ENCODE results near the gene ZNF804A. TPM values are rescaled to one million over a fixed set of nuclear protein-coding genes. Genes with fewer than 3 reads are reported as not detected.

The ZNF804A gene
- total RNA-seq, 2 experiments from 2014 or later = not detected

- Mint-ChIP-seq H3K9me3 (ENCODE audit: insufficient read depth) (no peaks in the 10 kb centered on the region), H3K27ac (no peak overlapping the region), H3K4me3 (no peak overlapping the region), H3K4me1 (ENCODE audit: low read depth) (no peaks in the 10 kb centered on the region), H3K36me3 (ENCODE audit: low read depth) (no peaks in the 10 kb centered on the region), H3K27me3 (ENCODE audit: low read depth) (no peaks in the 10 kb centered on the region)
- ChIA-PET CTCF (no interaction called here), POLR2A (no interaction called here)
- DNase-seq = no peak
- ATAC-seq = no peak
Observed at GRCh38 chr2:184624311-184624710, 26.0 kb downstream of the ZNF804A start.

DNA sequence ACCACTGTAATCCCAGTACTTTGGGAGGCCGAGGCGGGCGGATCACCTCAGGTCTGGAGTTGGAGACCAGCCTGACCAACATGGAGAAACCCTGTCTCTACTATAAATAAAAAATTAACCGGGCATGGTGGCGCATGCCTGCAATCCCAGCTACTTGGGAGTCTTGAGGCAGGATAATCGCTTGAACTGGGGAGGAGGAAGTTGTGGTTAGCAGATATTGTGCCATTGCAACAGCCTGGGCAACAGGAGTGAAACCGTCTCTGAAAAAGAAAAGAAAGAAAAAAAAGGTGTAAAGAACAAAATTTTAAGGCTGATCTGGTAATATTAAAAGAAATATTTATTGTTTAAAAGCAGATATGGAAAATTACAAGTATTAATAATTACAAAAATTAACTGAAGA lies 29.7 kb downstream of the ZNF804A start:
- POLR2A ChIA-PET = no interaction called here
- no peaks in the 10 kb centered on the region for H3K36me3 Mint-ChIP-seq (ENCODE audit: low read depth)

GRCh38 chr2:184633726-184634125 lies 35.4 kb downstream of the ZNF804A start:
- ChIA-PET POLR2A (no interaction called here), CTCF (no interaction called here)
- H3K27me3 Mint-ChIP-seq (ENCODE audit: low read depth) = no peaks in the 10 kb centered on the region
- no peak for DNase-seq
- no peak overlapping the region for H3K4me3 Mint-ChIP-seq
- H3K27ac Mint-ChIP-seq = no peak overlapping the region
- ATAC-seq = no peak
- no peaks in the 10 kb centered on the region for H3K36me3 Mint-ChIP-seq (ENCODE audit: low read depth)
- H3K4me1 Mint-ChIP-seq (ENCODE audit: low read depth) = no peaks in the 10 kb centered on the region
- no peaks in the 10 kb centered on the region for H3K9me3 Mint-ChIP-seq (ENCODE audit: insufficient read depth)

More for the DNA sequence above, 29.7 kb downstream of the ZNF804A start:
- no peaks in the 10 kb centered on the region for H3K27me3 Mint-ChIP-seq (ENCODE audit: low read depth)
- DNase-seq (no peak), ATAC-seq (no peak)
- no peaks in the 10 kb centered on the region for H3K4me1 Mint-ChIP-seq (ENCODE audit: low read depth)
- CTCF ChIA-PET = no interaction called here
- no peaks in the 10 kb centered on the region for H3K9me3 Mint-ChIP-seq (ENCODE audit: insufficient read depth)
- no peak overlapping the region for H3K4me3 Mint-ChIP-seq
- no peak overlapping the region for H3K27ac Mint-ChIP-seq

DNA sequence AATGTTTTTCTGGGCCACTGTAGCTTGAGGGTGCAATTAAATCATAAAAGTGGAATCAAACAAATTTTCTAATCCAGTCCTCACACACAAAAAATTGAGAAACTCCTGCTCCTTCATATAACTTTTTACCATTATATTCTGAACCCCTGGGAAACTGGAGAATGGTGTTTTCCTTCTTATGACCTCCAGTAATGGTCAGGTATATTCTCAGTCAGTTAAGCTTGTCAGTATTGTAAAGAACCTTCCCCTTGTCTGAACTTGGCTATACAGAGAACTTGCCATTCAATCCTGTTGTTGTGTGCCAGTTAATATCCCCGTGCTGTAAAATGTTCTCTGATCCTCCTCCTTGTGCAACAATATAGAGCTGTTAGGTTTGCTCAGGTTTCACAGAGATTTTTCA lies 39.5 kb downstream of the ZNF804A start:
- DNase-seq (no peak), ATAC-seq (no peak)
- ChIA-PET POLR2A (no interaction called here), CTCF (no interaction called here)
- no peaks in the 10 kb centered on the region for H3K9me3 Mint-ChIP-seq (ENCODE audit: insufficient read depth)
- H3K4me3 Mint-ChIP-seq = no peak overlapping the region
- H3K27me3 Mint-ChIP-seq (ENCODE audit: low read depth) = no peaks in the 10 kb centered on the region
- H3K4me1 Mint-ChIP-seq (ENCODE audit: low read depth) = no peaks in the 10 kb centered on the region
- H3K27ac Mint-ChIP-seq = no peak overlapping the region
- no peaks in the 10 kb centered on the region for H3K36me3 Mint-ChIP-seq (ENCODE audit: low read depth)

DNA sequence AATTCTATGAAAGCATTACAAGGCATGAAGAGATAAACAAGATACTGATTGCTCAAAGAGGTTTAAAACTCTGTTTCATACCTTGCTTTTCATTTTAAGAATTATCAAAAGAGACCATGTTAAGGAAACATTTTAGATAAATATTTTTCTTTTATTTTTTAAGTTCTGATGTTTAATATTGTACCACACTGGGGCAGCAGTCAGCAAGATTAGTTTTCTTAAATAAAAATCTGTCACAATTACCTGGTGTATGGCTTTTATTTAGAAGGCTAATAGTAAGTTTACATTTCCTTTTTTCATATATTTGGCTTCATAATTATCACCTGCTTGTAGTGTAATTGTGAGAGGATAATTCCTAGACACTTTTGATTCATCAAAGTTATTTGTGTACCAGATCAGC lies 46.4 kb downstream of the ZNF804A start:
- no peaks in the 10 kb centered on the region for H3K9me3 Mint-ChIP-seq (ENCODE audit: insufficient read depth)
- no peaks in the 10 kb centered on the region for H3K36me3 Mint-ChIP-seq (ENCODE audit: low read depth)
- CTCF ChIA-PET = no interaction called here
- no peaks in the 10 kb centered on the region for H3K4me1 Mint-ChIP-seq (ENCODE audit: low read depth)
- no peaks in the 10 kb centered on the region for H3K27me3 Mint-ChIP-seq (ENCODE audit: low read depth)
- no peak overlapping the region for H3K4me3 Mint-ChIP-seq
- POLR2A ChIA-PET = no interaction called here
- DNase-seq = no peak
- no peak for ATAC-seq
- no peak overlapping the region for H3K27ac Mint-ChIP-seq

- H3K4me1 Mint-ChIP-seq (ENCODE audit: low read depth) = no peaks in the 10 kb centered on the region
- H3K36me3 Mint-ChIP-seq (ENCODE audit: low read depth) = no peaks in the 10 kb centered on the region
- no peaks in the 10 kb centered on the region for H3K9me3 Mint-ChIP-seq (ENCODE audit: insufficient read depth)
- ATAC-seq (no peak), DNase-seq (no peak)
- no peak overlapping the region for H3K4me3 Mint-ChIP-seq
- H3K27ac Mint-ChIP-seq = no peak overlapping the region
- ChIA-PET CTCF (no interaction called here), POLR2A (interaction anchor here (0.6 kb wide), 1 partner anchor 24 kb away, joined by 5 read pairs; no protein-coding TSS in a partner anchor)
- no peaks in the 10 kb centered on the region for H3K27me3 Mint-ChIP-seq (ENCODE audit: low read depth)
Observed at GRCh38 chr2:184646177-184646576, 47.8 kb downstream of the ZNF804A start.

DNA sequence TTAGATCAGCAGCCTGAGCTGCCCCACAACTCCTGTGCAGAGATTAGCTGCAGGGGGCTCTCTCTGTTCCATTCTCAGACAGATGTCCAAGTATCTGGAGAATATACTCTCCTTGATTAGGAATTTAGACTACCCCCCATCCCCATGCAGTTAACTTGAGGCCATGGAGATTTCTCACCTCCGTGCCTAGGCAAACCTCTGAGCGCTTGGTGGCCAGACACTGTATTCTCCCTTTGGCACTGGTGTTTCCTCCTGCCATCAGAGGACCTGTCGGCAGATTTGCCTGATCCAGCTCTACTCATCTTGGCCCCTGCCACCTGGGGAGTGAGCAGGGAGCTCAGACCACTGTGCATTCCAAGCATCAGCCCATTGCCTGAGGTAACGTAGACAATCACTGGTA lies 48.3 kb downstream of the ZNF804A start:
- Mint-ChIP-seq H3K9me3 (ENCODE audit: insufficient read depth) (no peaks in the 10 kb centered on the region), H3K36me3 (ENCODE audit: low read depth) (no peaks in the 10 kb centered on the region), H3K4me1 (ENCODE audit: low read depth) (no peaks in the 10 kb centered on the region), H3K27ac (no peak overlapping the region), H3K4me3 (no peak overlapping the region), H3K27me3 (ENCODE audit: low read depth) (no peaks in the 10 kb centered on the region)
- ChIA-PET CTCF (no interaction called here), POLR2A (interaction anchor here (0.6 kb wide), 1 partner anchor 23 kb away, joined by 5 read pairs; no protein-coding TSS in a partner anchor)
- ATAC-seq = no peak
- DNase-seq = no peak

- ChIA-PET POLR2A (no interaction called here), CTCF (no interaction called here)
- H3K27me3 Mint-ChIP-seq (ENCODE audit: low read depth) = no peaks in the 10 kb centered on the region
- no peaks in the 10 kb centered on the region for H3K4me1 Mint-ChIP-seq (ENCODE audit: low read depth)
- no peaks in the 10 kb centered on the region for H3K36me3 Mint-ChIP-seq (ENCODE audit: low read depth)
- no peak for ATAC-seq
- no peak overlapping the region for H3K4me3 Mint-ChIP-seq
- H3K27ac Mint-ChIP-seq = no peak overlapping the region
- DNase-seq = no peak
- no peaks in the 10 kb centered on the region for H3K9me3 Mint-ChIP-seq (ENCODE audit: insufficient read depth)
Observed at GRCh38 chr2:184654945-184655344, 56.6 kb downstream of the ZNF804A start.

- no peak for ATAC-seq
- Mint-ChIP-seq H3K36me3 (ENCODE audit: low read depth) (no peaks in the 10 kb centered on the region), H3K27ac (no peak overlapping the region), H3K4me3 (no peak overlapping the region), H3K4me1 (ENCODE audit: low read depth) (no peaks in the 10 kb centered on the region), H3K9me3 (ENCODE audit: insufficient read depth) (peaks cover 4% of the 10 kb centered on the region), H3K27me3 (ENCODE audit: low read depth) (no peaks in the 10 kb centered on the region)
- DNase-seq = no peak
- ChIA-PET CTCF (no interaction called here), POLR2A (no interaction called here)
Observed at GRCh38 chr2:184677171-184677570, 78.8 kb downstream of the ZNF804A start.

- ChIA-PET CTCF (no interaction called here), POLR2A (no interaction called here)
- DNase-seq (no peak), ATAC-seq (no peak)
- Mint-ChIP-seq H3K36me3 (ENCODE audit: low read depth) (no peaks in the 10 kb centered on the region), H3K9me3 (ENCODE audit: insufficient read depth) (peaks cover 4% of the 10 kb centered on the region), H3K4me3 (no peak overlapping the region), H3K27me3 (ENCODE audit: low read depth) (no peaks in the 10 kb centered on the region), H3K27ac (no peak overlapping the region), H3K4me1 (ENCODE audit: low read depth) (no peaks in the 10 kb centered on the region)
Observed at GRCh38 chr2:184679219-184680018, 81.1 kb downstream of the ZNF804A start.

- no peak overlapping the region for H3K27ac Mint-ChIP-seq
- no peak for ATAC-seq
- H3K4me1 Mint-ChIP-seq (ENCODE audit: low read depth) = no peaks in the 10 kb centered on the region
- DNase-seq = no peak
- no peaks in the 10 kb centered on the region for H3K36me3 Mint-ChIP-seq (ENCODE audit: low read depth)
- ChIA-PET POLR2A (interaction anchor here (0.5 kb wide), 1 partner anchor 1685 kb away, joined by 3 read pairs; no protein-coding TSS in a partner anchor), CTCF (no interaction called here)
- peaks cover 4% of the 10 kb centered on the region for H3K9me3 Mint-ChIP-seq (ENCODE audit: insufficient read depth)
- H3K4me3 Mint-ChIP-seq = no peak overlapping the region
- no peaks in the 10 kb centered on the region for H3K27me3 Mint-ChIP-seq (ENCODE audit: low read depth)
Observed at GRCh38 chr2:184680825-184681224, 82.5 kb downstream of the ZNF804A start.

DNA sequence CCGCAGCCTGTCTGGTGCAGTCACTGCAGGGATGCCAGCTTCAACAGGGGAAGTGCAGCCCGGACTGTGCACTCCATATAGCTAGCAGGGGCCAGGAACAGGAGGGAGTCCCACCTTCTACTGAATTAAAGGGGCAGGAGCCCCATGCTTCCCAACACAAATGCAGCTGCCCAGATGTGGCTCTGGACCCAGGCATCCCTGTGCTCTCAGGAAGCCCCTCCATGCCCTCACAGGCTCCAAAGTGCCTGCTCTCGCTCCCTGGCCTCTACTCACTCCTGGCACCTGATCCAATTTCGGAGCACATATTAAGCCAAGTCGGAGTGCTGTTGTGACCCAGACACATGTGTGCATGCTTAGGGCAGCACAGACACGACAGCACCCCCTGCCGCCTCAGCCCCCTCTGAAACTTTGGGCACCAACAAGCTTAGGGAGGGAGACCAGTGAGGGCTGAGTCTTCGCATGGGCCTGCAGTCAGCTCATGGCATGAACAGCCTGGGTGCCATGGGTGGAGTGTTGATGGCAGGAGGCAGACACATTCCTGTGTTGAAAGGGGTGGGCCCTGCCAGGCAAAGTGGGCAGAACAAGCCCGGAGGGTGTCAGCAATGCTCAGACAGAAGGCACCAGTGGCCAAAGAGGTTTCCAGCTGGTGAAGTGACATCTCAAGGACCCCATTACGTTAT lies 83.5 kb downstream of the ZNF804A start:
- H3K4me1 Mint-ChIP-seq (ENCODE audit: low read depth) = no peaks in the 10 kb centered on the region
- no peak overlapping the region for H3K27ac Mint-ChIP-seq
- ATAC-seq = no peak
- CTCF ChIA-PET = no interaction called here
- POLR2A ChIA-PET = interaction anchor here (0.5 kb wide), 1 partner anchor 1686 kb away, joined by 3 read pairs; no protein-coding TSS in a partner anchor
- H3K9me3 Mint-ChIP-seq (ENCODE audit: insufficient read depth) = peaks cover 4% of the 10 kb centered on the region
- DNase-seq = no peak
- no peaks in the 10 kb centered on the region for H3K27me3 Mint-ChIP-seq (ENCODE audit: low read depth)
- no peaks in the 10 kb centered on the region for H3K36me3 Mint-ChIP-seq (ENCODE audit: low read depth)
- no peak overlapping the region for H3K4me3 Mint-ChIP-seq
